Fibroblast of skin of left biceps (primary cell): Measurements from ENCODE around the gene HERC2.

Experiments used
- DNase-seq, 2 experiments: peaks; one replicate each; pipeline ENCODE4 v3.0.0-alpha.2; 2013; ENCODE audit warnings: low read depth in 2 of 2

Gene HERC2

DNA sequence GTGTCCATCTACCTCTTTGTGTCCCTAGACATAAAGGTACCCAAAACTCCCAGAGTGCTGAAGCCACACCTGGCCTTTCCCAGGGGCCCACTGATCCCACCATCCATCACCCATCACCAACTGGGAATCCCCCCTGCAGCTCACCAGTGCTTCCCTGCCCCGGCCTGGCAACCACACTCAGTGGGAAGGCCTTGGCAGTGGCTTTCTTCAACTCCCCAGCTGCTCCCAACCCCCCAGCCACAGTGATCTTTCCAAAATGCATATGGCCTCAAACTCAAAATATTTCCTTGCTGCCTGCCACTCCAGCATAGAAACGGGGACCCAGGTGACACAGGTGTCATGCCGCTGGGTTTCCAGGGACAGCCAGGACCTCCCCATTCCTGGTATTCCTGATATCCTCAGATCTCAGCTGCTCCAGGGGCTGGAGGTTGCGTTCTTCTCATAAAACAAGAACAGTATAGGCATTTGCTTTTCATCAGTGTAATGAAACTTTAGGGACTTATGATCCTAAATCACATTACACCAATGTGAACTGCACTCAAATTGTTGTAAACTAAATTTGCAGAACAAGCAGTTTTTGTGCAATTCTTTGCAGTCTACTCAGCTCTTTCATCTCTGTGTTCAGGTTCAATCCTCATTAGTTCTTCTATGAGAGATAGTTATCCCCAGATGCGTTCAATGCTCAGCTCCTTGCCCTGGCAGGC is 224.2 kb downstream of the HERC2 start:
- no peak for DNase-seq

DNA sequence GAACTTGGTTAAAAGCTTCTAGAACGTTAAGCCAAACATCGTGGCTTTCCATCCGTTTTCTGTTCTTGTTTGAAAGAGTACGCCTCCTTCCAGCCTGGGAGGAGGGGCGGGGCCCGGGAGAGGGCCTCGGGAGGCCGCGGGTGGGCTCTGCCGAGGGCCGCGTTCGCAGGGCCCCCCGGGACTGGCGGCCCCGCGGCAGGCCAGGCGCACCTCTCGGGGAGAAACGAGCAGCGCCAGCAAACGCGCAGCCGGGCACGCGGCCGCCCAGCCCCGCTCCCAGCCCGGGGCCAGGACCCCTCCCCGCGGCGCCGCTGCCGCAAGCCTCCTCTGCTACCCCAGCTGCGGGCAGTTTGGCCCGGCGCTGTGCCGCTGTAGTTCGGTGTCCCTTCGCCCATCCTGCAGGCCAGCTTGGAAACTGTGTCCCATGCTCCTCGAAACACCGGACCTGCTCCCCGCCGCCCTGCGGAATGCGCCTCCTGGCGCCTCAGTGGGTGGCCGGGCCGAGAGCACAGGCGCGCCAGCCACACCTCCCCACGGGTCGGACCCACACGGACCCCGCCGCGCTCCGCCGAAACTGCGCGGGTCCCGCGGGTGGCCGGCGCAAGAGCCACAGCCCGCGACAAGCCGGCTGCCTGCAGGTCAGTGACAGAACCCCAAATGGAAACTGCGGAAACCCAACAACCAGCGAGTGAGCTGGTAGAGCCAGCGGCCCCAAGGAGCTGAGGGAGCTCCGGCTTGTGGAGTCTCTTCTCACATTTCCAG is 225.1 kb downstream of the HERC2 start:
- DNase-seq = no peak

DNA sequence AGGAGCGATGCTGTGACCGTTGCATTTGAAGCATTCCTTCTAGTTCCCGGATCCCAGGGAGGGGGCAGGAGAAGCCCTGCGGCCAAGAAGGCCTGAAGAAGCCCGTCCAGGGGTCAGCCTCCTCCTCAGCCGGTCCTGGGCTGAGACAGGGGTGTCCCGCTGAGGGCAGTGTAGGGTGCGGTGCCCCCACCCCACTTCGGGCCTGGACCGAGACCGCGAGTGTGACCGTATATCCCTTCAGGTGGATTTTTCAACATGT is 225.6 kb downstream of the HERC2 start:
- DNase-seq = no peak

GRCh38 chr15:28094732-28095521 is 227.1 kb downstream of the HERC2 start:
- no peak for DNase-seq

DNA sequence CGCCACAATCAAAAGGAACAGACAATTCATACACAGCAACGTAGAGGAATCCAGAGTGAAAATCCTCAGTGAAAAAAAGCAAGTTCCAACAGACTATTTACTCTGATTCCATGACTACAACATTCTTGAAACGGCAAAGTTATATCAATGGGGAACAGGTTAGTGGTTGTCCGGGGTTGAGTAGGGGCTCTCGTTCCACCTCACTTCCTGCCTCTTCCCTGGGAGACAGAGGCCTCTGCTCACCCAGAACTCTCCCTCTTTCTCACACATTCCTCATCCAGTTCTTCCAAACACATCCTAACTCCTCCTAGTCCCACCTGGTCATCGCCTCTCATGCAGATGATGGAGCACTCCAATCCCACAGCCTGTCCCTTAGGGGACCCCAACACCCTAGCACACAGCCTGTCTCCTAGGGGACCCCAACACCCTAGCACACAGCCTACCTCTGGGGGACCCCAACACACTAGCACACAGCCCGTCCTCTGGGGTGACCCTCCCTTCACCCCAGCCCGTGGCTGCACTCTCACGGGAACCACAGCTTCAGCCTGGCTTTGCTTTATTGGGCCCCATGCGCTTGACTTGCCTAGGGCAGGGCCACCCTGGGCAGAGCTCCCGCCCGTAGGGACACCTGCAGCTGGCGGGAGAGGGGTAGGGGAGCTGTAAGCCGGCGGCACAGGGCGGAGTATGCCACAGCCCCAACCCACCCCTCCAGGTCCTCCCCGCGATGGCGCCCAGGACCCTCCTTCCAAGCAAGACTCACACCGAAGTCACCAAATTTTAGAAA is 228.0 kb downstream of the HERC2 start:
- no peak for DNase-seq

DNA sequence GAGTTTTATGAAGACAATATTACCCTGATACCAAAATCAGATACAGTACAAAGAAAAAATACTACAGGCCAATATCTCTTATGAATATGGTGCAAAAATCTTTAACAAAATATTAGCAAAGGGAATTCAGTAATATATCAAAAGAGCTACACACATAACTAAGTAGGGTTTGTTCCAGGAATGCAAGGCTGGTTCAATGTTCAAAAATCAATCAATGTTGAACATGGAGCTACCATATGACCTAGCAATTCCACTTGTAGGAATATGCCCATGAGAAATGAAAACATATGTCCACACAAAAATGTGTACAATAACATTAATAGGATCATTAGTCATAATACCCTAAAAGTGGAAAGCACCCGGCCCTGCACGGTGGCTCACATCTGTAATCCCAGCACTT is 230.7 kb downstream of the HERC2 start:
- DNase-seq = no peak

GRCh38 chr15:28086175-28086703 is 235.7 kb downstream of the HERC2 start:
- DNase-seq = no peak

DNA sequence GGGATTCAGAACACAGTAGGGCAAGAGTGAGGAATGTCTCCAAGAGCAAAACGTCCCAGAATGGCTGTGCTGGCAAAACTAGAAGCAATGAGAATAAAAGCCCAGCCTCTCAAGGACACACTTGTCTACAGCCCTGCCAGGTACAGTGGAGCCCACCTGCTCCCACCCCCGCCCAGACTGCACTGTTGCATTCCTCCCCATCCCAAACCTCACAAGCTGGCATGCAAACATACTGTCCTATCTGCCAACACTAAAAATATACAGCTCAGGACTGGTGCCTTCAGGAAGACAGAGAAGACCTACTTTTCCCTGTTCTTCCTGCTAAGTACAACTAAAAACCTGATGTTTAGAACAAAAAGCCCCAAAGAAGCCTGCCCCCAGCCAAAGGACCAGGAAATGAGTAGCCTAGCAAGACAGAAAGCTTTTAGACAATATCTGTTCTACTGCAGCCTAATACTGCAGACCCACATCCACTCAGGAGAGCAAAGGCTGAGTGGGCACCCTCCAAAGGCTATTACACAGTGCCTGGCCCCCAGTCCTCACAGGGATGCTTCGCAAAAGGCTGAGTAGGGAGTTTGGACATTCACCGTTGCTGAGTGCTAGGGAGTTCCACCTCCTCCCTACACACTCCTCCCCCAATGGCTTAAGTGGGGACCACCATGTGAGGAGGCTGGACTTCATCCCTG is 236.3 kb downstream of the HERC2 start:
- DNase-seq = no peak

GRCh38 chr15:28084547-28084946 is 237.4 kb downstream of the HERC2 start:
- no peak for DNase-seq

DNA sequence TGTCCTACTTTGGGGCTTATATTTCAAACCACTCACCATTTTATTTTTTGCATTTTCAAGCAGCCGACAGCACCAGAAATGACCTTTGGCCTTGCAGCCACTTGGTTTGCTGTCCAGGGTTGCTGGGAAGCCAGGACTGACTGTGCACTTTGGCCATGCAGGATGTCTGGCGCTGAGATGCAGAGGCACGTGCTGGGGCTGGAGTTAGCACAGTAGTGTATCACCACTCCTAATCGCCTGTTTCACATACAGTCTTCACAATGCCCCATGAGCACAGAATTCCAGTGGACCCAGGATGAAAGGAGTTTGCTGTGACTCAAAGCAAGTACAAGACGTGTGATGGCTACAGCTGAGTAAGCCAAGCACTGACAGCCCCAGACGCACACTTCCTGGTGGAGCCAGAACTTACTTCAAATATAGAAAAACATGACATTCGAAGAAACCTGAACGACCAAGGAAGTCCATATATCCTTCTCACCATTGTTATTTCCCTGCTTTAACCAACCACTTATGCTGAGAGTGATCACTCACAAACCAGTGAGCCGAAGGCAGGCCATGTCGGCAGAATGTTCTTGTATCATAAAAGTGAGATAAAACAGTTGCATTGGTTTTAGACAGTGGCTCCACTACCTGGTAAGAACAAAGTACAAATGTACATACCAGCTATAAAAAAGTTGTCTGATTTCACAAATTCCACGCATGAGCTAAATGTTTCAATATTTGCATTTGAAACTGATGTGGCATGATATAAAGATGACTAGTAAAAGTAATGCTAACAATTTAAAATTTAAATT is 238.9 kb downstream of the HERC2 start:
- no peak for DNase-seq

DNA sequence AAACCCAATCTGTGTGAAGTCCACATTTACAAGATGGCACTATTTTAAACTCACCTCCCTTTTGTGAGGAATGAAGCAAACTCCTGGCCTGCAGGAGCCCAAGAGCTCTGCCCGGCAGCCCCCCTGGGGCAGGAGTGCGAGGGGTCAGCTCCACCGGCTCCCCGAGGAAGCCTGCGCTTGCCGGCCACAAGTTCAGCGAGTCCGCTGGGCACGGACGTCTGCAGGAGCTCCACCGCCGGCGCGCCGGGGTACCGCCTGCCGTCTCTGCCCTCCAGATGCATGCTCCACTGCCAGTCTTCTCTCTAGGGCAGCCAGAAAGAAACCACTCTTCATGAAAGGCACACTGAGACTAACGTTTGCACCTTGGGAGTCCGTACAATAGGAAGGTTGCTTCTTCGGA is 240.4 kb downstream of the HERC2 start:
- DNase-seq = no peak

GRCh38 chr15:28080386-28080785 is 241.6 kb downstream of the HERC2 start:
- DNase-seq = no peak

DNA sequence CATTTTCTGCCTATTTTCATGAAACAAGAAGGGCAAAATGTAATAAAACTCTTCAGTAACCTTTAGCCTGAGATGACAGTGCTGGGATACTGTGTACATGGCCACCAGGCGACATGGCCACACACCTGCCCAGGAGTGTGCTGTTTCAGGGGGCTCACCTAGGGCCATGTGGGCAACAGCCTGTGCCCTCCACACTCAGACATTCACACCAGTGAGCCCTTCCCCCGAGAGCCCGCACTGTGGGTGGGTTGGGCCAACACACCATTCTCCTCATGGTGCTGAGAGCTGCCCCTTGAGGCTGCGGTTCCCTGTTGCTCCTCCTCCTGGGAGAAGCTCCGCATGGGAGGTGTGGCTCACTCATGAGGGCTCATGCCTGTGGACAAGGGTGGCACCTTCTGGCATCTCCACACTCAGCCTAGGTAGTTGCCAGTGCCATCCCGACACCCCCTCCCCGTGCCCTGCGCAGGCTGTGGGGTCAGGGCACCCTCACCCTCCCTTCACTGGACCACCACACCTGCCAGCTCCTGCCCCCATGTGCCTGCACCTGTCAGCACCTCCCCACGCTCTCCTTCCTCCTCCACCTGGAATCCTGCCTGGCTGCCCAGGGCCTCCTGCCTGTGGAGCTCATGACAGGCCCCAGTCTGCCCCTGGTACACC is 242.5 kb downstream of the HERC2 start:
- DNase-seq = no peak

DNA sequence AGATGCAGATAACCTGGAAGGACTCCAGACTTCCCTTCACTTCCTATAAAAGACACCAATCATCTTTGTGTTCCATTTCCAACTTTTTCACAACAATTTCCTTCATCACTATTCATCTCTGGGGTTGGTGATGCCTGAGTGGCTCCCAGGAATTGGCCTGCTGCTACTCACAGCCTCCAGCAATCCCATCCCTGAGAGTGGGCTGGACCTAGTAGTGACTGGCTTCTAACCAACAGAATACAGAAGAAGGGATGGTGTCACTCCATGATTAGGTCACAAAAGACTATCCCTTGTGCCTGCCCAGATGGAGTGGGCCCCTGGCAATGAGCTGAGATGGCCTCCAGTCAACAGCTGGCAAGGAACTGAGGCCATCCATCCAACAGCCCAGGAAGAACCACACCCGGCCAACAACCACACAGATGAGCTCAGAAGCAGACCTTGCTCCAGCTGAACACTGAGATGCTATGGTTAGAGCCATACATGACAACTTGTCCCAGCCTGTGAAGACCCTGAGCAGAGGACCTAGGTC is 243.7 kb downstream of the HERC2 start:
- DNase-seq = no peak

DNA sequence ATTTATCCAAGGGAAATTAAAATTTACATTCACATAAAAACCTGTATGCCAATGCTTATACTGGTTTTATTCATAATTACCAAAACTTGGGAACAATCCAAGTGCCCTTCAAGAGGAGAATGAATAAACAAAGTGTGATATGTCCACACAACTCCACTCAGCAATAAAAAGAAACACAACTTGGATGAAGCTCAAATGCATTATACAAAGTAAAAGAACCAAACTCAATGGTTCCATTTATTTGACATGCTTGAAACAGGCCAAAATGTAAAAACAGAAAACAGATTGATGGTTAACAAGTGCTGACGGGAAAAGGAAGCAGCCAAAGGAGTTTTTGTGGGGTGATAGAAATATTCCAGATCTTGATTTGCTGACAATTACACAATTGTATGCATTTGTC is 246.4 kb downstream of the HERC2 start:
- DNase-seq = no peak

DNA sequence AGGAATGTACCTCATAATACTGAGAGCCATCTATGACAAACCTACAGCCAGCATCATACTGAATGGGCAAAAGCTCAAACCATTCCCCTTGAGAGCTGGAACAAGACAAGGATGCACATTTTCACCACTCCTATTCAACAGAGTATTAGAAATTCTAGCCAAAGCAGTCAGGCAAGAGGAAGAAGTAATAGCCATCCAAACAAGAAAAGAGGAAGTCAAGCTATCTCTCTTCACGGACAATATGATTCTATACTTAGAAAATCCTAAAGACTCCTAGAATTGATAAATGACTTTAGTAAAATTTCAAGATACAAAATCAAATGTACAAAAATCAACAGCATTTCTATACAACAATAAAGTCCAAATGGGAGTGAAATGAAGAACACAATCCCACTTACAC is 253.0 kb downstream of the HERC2 start:
- no peak for DNase-seq

DNA sequence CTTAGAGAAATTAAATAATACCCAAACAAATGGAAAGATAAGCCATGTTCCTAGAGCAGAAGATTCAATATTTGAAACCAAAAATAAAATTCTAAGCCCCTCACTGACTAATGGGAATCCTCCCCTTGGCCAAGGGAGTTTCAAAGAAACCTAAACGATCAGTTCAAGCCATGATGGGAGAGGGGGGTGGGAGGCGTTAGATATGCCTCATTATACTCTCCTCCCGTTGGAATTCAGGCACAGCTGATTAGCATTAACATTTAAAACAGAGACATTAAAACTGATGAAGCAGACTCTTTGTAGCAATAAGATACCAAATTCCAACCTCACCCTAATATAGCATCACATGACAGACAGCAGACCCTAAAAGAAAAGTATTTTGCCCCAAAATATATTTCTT is 255.7 kb downstream of the HERC2 start:
- DNase-seq = no peak
